ENCODE measurements around the gene IPO11.

IPO11 gene

DNA sequence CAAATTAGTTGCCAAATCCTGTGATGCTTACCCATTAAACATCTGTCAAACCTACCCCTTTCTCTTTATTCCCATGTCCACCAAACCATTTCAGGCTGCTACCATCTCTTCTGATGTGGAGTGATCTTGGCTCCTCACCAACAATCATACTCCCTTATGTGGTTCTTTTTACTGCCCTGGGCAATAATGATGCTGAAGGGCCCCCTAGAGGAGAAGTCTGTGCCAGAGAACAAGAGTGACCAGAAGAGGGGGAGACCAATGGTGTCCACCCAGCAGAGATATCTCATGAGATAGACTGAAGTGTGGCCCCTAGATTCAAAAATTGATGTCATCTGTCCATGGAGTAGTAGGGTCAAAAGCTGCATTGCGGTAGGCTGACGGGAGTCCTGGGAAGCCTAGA, 176.9 kb downstream of the IPO11 start:
- Histone ChIP-seq H3K9me3 (ENCODE audit: control insufficient read depth in 5 of 5, low read length in 5 of 5) (no peaks in the 10 kb centered on the region), H3K27ac (ENCODE audit: low read depth, low read length) (no peak overlapping the region), H3K4me3 (ENCODE audit: low read depth in 1 of 5, low read length in 5 of 5) (no peak overlapping the region), H3K27me3 (ENCODE audit: control insufficient read depth in 5 of 5, insufficient read depth in 4 of 5, low read length in 5 of 5) (no peaks in the 10 kb centered on the region), H3K4me1 (ENCODE audit: control insufficient read depth in 5 of 5, insufficient read depth in 5 of 5, low read length in 5 of 5) (peaks cover 0 to 6% (median 0%) of the 10 kb centered on the region in 5 donors), H3K36me3 (ENCODE audit: control insufficient read depth in 5 of 5, insufficient read depth in 5 of 5, low read length in 5 of 5) (peaks cover 3 to 21% (median 15%) of the 10 kb centered on the region in 5 donors), H3K9ac (ENCODE audit: low read length in 5 of 5) (no peak overlapping the region)

DNA sequence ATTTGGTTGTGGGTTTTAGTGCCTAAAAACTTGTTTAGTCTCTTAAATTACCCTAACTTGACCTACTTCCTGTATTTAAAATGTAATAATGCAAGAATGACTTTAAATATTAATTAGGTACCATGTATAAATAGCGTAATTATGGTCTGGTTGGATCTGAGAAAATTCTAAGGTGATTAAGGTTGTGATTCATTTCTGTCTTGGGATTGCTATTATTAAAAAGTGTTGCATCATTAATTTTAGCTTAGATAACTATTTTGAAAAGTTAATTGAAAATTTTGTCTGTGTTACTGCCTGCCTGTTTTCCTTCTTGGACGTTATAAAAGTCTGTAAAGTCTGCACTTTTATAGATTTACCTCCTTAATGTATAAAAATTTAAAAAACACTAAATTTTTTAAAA, 177.8 kb downstream of the IPO11 start:
- Histone ChIP-seq H3K27me3 (ENCODE audit: control insufficient read depth in 5 of 5, insufficient read depth in 4 of 5, low read length in 5 of 5) (no peaks in the 10 kb centered on the region), H3K9ac (ENCODE audit: low read length in 5 of 5) (no peak overlapping the region), H3K4me3 (ENCODE audit: low read depth in 1 of 5, low read length in 5 of 5) (no peak overlapping the region), H3K36me3 (ENCODE audit: control insufficient read depth in 5 of 5, insufficient read depth in 5 of 5, low read length in 5 of 5) (peaks cover 3 to 24% (median 21%) of the 10 kb centered on the region in 5 donors), H3K4me1 (ENCODE audit: control insufficient read depth in 5 of 5, insufficient read depth in 5 of 5, low read length in 5 of 5) (peaks cover 0 to 2% (median 0%) of the 10 kb centered on the region in 5 donors), H3K9me3 (ENCODE audit: control insufficient read depth in 5 of 5, low read length in 5 of 5) (no peaks in the 10 kb centered on the region), H3K27ac (ENCODE audit: low read depth, low read length) (no peak overlapping the region)

DNA sequence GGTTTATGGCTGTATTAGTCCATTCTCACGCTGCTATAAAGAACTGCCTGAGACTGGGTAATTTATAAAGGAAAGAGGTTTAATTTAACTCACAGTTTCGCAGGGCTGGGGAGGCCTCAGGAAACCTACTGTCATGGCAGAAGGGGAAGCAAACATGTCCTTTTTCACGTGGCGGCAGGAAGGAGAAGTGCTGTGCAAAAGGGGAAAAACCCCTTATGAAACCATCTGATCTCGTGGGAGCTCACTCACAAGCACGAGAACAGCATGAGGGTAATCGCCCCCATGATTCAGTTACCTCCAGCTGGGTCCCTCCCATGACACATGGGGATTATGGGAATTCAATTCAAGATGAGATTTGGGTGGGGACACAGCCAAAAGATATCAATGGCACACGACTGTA, 180.0 kb downstream of the IPO11 start:
- Histone ChIP-seq H3K27ac (ENCODE audit: low read depth, low read length) (no peak overlapping the region), H3K36me3 (ENCODE audit: control insufficient read depth in 5 of 5, insufficient read depth in 5 of 5, low read length in 5 of 5) (peaks cover 3 to 24% (median 21%) of the 10 kb centered on the region in 5 donors)

GRCh38 chr5:62593331-62593730, 180.8 kb downstream of the IPO11 start:
- Histone ChIP-seq H3K9me3 (ENCODE audit: control insufficient read depth in 5 of 5, low read length in 5 of 5) (no peaks in the 10 kb centered on the region), H3K4me1 (ENCODE audit: control insufficient read depth in 5 of 5, insufficient read depth in 5 of 5, low read length in 5 of 5) (no peaks in the 10 kb centered on the region), H3K36me3 (ENCODE audit: control insufficient read depth in 5 of 5, insufficient read depth in 5 of 5, low read length in 5 of 5) (peaks cover 3 to 22% (median 21%) of the 10 kb centered on the region in 5 donors), H3K9ac (ENCODE audit: low read length in 5 of 5) (no peak overlapping the region), H3K4me3 (ENCODE audit: low read depth in 1 of 5, low read length in 5 of 5) (no peak overlapping the region), H3K27ac (ENCODE audit: low read depth, low read length) (no peak overlapping the region), H3K27me3 (ENCODE audit: control insufficient read depth in 5 of 5, insufficient read depth in 4 of 5, low read length in 5 of 5) (no peaks in the 10 kb centered on the region)

More for the DNA sequence above, 180.0 kb downstream of the IPO11 start:
- H3K27me3 ChIP-seq (ENCODE audit: control insufficient read depth in 5 of 5, insufficient read depth in 4 of 5, low read length in 5 of 5), result no peaks in the 10 kb centered on the region
- H3K9me3 ChIP-seq (ENCODE audit: control insufficient read depth in 5 of 5, low read length in 5 of 5), result no peaks in the 10 kb centered on the region
- no peak overlapping the region for H3K9ac ChIP-seq (ENCODE audit: low read length in 5 of 5)
- H3K4me3 ChIP-seq (ENCODE audit: low read depth in 1 of 5, low read length in 5 of 5), result no peak overlapping the region
- no peaks in the 10 kb centered on the region for H3K4me1 ChIP-seq (ENCODE audit: control insufficient read depth in 5 of 5, insufficient read depth in 5 of 5, low read length in 5 of 5)

DNA sequence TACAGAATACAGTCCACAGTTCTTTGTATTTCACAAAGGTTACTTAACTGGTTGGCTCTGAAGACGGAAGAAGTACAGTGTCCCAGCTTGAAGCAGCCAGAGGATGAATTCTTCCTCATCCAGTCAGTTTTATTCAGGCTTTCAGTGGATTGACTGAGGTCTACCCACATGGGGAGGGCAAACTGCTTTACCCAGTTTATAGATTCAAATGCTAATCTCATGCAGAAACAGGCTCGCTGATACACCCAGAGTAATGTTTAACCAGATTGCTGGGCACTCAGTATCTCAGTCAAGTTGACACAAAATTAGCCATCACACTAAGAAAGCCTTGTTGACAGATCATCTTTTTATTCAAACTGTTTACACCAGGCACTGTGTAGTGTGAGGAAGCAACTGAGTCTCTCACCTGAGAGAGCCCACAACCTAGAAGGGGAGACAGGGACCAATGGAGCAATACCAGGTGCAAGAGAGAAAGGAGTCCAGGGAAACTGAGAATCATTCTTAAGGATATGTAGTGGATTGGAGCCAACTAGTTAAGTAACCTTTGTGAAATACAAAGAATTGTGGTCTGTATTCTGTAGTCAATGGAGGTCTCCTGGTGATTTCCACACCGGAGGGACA, 181.9 kb downstream of the IPO11 start:
- Histone ChIP-seq H3K27me3 (ENCODE audit: control insufficient read depth in 5 of 5, insufficient read depth in 4 of 5, low read length in 5 of 5) (no peaks in the 10 kb centered on the region), H3K9me3 (ENCODE audit: control insufficient read depth in 5 of 5, low read length in 5 of 5) (no peaks in the 10 kb centered on the region), H3K4me1 (ENCODE audit: control insufficient read depth in 5 of 5, insufficient read depth in 5 of 5, low read length in 5 of 5) (no peaks in the 10 kb centered on the region), H3K9ac (ENCODE audit: low read length in 5 of 5) (no peak overlapping the region), H3K4me3 (ENCODE audit: low read depth in 1 of 5, low read length in 5 of 5) (no peak overlapping the region), H3K36me3 (ENCODE audit: control insufficient read depth in 5 of 5, insufficient read depth in 5 of 5, low read length in 5 of 5) (peaks cover 3 to 21% (median 16%) of the 10 kb centered on the region in 5 donors), H3K27ac (ENCODE audit: low read depth, low read length) (no peak overlapping the region)

DNA sequence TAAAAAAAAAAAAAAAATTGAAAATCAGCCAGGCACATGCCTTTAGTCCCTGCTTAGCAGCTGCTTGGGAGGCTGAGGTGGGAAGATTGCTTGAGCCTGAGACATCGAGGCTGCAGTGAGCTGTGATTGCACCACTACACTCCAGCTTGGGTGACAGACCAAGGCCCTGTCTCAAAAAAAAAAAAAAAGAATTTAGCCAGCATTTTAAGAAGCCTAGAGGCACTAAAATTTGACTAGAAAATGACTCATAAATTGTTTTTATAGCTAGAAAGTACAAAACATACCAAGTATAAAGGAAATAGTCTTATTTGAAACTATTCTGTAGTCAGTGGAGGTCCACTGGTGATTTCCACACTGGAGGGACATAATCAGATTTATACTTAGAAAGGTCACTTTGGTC, 183.5 kb downstream of the IPO11 start:
- H3K36me3 ChIP-seq (ENCODE audit: control insufficient read depth in 5 of 5, insufficient read depth in 5 of 5, low read length in 5 of 5), result peaks cover 3 to 21% (median 16%) of the 10 kb centered on the region in 5 donors
- H3K27me3 ChIP-seq (ENCODE audit: control insufficient read depth in 5 of 5, insufficient read depth in 4 of 5, low read length in 5 of 5), result no peaks in the 10 kb centered on the region
- H3K9me3 ChIP-seq (ENCODE audit: control insufficient read depth in 5 of 5, low read length in 5 of 5), result no peaks in the 10 kb centered on the region
- H3K4me3 ChIP-seq (ENCODE audit: low read depth in 1 of 5, low read length in 5 of 5), result no peak overlapping the region
- no peak overlapping the region for H3K9ac ChIP-seq (ENCODE audit: low read length in 5 of 5)
- no peak overlapping the region for H3K27ac ChIP-seq (ENCODE audit: low read depth, low read length)
- H3K4me1 ChIP-seq (ENCODE audit: control insufficient read depth in 5 of 5, insufficient read depth in 5 of 5, low read length in 5 of 5), result no peaks in the 10 kb centered on the region

DNA sequence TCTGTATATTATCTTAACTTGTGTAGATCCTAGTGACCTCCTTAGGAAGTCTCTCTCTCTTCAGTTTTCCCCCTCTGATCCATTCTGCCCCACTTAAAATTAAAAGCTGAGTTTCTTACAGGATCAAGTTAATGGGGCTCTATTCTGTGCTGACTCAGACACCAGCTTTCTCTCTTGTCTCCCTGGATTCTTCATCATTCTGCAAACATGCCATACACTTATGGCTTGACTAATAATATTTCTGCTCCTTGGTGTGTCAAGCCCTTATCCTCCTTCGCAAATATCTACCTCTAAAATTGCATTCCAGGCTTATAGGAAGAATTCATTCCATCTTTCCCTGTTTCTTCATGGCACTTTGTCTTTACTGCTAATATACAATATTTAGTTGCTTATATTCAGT, 184.1 kb downstream of the IPO11 start:
- H3K27me3 ChIP-seq (ENCODE audit: control insufficient read depth in 5 of 5, insufficient read depth in 4 of 5, low read length in 5 of 5), result no peaks in the 10 kb centered on the region
- no peak overlapping the region for H3K4me3 ChIP-seq (ENCODE audit: low read depth in 1 of 5, low read length in 5 of 5)
- no peak overlapping the region for H3K27ac ChIP-seq (ENCODE audit: low read depth, low read length)

DNA sequence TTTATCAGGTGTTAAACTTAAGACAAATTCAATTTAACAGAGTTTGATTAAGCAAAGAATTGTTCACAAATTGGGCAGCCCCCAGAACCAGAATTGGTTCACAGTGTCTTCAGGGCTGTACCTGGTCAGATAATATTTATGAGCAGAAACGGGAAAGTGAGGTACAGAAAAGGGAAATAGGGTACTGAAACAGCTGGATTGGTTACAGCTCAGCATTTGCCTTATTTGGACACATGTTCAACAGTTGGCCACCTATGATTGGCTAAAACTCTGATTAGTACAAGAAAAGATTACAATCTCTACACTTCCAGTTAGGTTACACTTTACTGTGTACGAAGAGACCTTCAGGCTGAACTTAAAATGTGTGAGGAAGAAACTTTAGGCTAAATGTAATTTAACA, 184.8 kb downstream of the IPO11 start:
- Histone ChIP-seq H3K27me3 (ENCODE audit: control insufficient read depth in 5 of 5, insufficient read depth in 4 of 5, low read length in 5 of 5) (no peaks in the 10 kb centered on the region), H3K4me1 (ENCODE audit: control insufficient read depth in 5 of 5, insufficient read depth in 5 of 5, low read length in 5 of 5) (no peaks in the 10 kb centered on the region), H3K36me3 (ENCODE audit: control insufficient read depth in 5 of 5, insufficient read depth in 5 of 5, low read length in 5 of 5) (peaks cover 3 to 16% (median 12%) of the 10 kb centered on the region in 5 donors), H3K9me3 (ENCODE audit: control insufficient read depth in 5 of 5, low read length in 5 of 5) (no peaks in the 10 kb centered on the region), H3K4me3 (ENCODE audit: low read depth in 1 of 5, low read length in 5 of 5) (no peak overlapping the region), H3K9ac (ENCODE audit: low read length in 5 of 5) (no peak overlapping the region), H3K27ac (ENCODE audit: low read depth, low read length) (no peak overlapping the region)

More for the DNA sequence above, 184.1 kb downstream of the IPO11 start:
- Histone ChIP-seq H3K9ac (ENCODE audit: low read length in 5 of 5) (no peak overlapping the region), H3K36me3 (ENCODE audit: control insufficient read depth in 5 of 5, insufficient read depth in 5 of 5, low read length in 5 of 5) (peaks cover 3 to 19% (median 16%) of the 10 kb centered on the region in 5 donors), H3K9me3 (ENCODE audit: control insufficient read depth in 5 of 5, low read length in 5 of 5) (no peaks in the 10 kb centered on the region), H3K4me1 (ENCODE audit: control insufficient read depth in 5 of 5, insufficient read depth in 5 of 5, low read length in 5 of 5) (no peaks in the 10 kb centered on the region)

- no peaks in the 10 kb centered on the region for H3K4me1 ChIP-seq (ENCODE audit: control insufficient read depth in 5 of 5, insufficient read depth in 5 of 5, low read length in 5 of 5)
- no peak overlapping the region for H3K4me3 ChIP-seq (ENCODE audit: low read depth in 1 of 5, low read length in 5 of 5)
- peaks cover 6 to 10% (median 8%) of the 10 kb centered on the region in 5 donors for H3K36me3 ChIP-seq (ENCODE audit: control insufficient read depth in 5 of 5, insufficient read depth in 5 of 5, low read length in 5 of 5)
- H3K9me3 ChIP-seq (ENCODE audit: control insufficient read depth in 5 of 5, low read length in 5 of 5), result no peaks in the 10 kb centered on the region
- no peak overlapping the region for H3K9ac ChIP-seq (ENCODE audit: low read length in 5 of 5)
- H3K27me3 ChIP-seq (ENCODE audit: control insufficient read depth in 5 of 5, insufficient read depth in 4 of 5, low read length in 5 of 5), result no peaks in the 10 kb centered on the region
- H3K27ac ChIP-seq (ENCODE audit: low read depth, low read length), result no peak overlapping the region
Observed at GRCh38 chr5:62600560-62601252, 188.1 kb downstream of the IPO11 start.

GRCh38 chr5:62603934-62604333, 191.4 kb downstream of the IPO11 start:
- Histone ChIP-seq H3K27me3 (ENCODE audit: control insufficient read depth in 5 of 5, insufficient read depth in 4 of 5, low read length in 5 of 5) (no peaks in the 10 kb centered on the region), H3K4me3 (ENCODE audit: low read depth in 1 of 5, low read length in 5 of 5) (no peak overlapping the region), H3K36me3 (ENCODE audit: control insufficient read depth in 5 of 5, insufficient read depth in 5 of 5, low read length in 5 of 5) (peaks cover 6 to 13% (median 10%) of the 10 kb centered on the region in 5 donors), H3K9ac (ENCODE audit: low read length in 5 of 5) (no peak overlapping the region), H3K4me1 (ENCODE audit: control insufficient read depth in 5 of 5, insufficient read depth in 5 of 5, low read length in 5 of 5) (no peaks in the 10 kb centered on the region), H3K27ac (ENCODE audit: low read depth, low read length) (no peak overlapping the region), H3K9me3 (ENCODE audit: control insufficient read depth in 5 of 5, low read length in 5 of 5) (no peaks in the 10 kb centered on the region)

Measured in subcutaneous abdominal adipose tissue (tissue), 5 donors.